Adrenal gland (tissue), 12 donors: Measurements from ENCODE around the gene VPS25. TPM values are rescaled to one million over a fixed set of nuclear protein-coding genes. Genes with fewer than 3 reads are reported as not detected.
A peak's percentile ranks its signal among the peaks of the same experiment; 100 is the strongest.

Source experiments
- DNase-seq, 7 donors: peaks; one replicate each; pipeline ENCODE4 v3.0.0-alpha.2; 2019 to 2020
- H3K27ac ChIP-seq, 5 donors: fragments of 200-600 bp; sonication (generic) in 4 of 5; 1 replicate in 3 of 5; 2 replicates in 2 of 5; pipeline versions ENCODE4 v1.5.1 to v1.8.0; 2016 to 2020; ENCODE audit warnings: mild to moderate bottlenecking in 1 of 5
- H3K27me3 ChIP-seq: fragments of 200-600 bp; 2 replicates; pipeline ENCODE4 v1.8.0; 2021
- H3K36me3 ChIP-seq, 2 donors: fragments of 200-600 bp; replicated peaks in 1 of 2; 1 replicate in 1 of 2; 2 replicates in 1 of 2; pipeline versions ENCODE4 v1.5.1 to v1.8.0; 2018 to 2022
- H3K4me1 ChIP-seq, 2 donors: fragments of 200-600 bp; replicated peaks in 1 of 2; 1 replicate in 1 of 2; 2 replicates in 1 of 2; pipeline versions ENCODE4 v1.5.1 to v1.8.0; 2018 to 2021
- H3K4me3 ChIP-seq, 4 donors: fragments of 200-600 bp; sonication (generic) in 3 of 4; one replicate each; pipeline ENCODE4 v1.5.1; 2016 to 2018
- H3K9me3 ChIP-seq, 3 donors: fragments of 200-600 bp; sonication (generic) in 1 of 3; replicated peaks in 1 of 3; 1 replicate in 2 of 3; 2 replicates in 1 of 3; pipeline versions ENCODE4 v1.5.1 to v1.8.0; 2016 to 2021
- POLR2A ChIP-seq, 2 donors: fragments of 450-650 bp; IDR thresholded peaks; one replicate each; pipeline ENCODE4 v1.6.1; 2017; ENCODE audit warnings: antibody characterized with exemption in 2 of 2, mild to moderate bottlenecking in 2 of 2, moderate library complexity in 1 of 2
- WGBS, 4 donors: extraction: QIAGEN DNeasy Blood & Tissue Kit in 2 of 4; methylation state at CpG; one replicate each; pipeline versions ENCODE4 v1.1.5 to v1.1.7; 2013 to 2017; 5-methylcytosine and 5-hydroxymethylcytosine counted together
- intact Hi-C, 2 donors: fragments of 100-400 bp; cut with DNase I; formaldehyde crosslinking; loops; one replicate each; pipeline versions ENCODE4 v1.14.1 to v1.15.0; 2022 to 2023
- polyA plus RNA-seq, 3 donors: library from polyadenylated mRNA; stranded (reverse); fragments of 200-250 nt in 2 of 3; fragments of 350-450 nt in 1 of 3; fragmentation: Illumina TruSeq in 1 of 3; extraction: RNeasy Lipid Tissue Mini Kit (QIAGEN cat#74804) in 1 of 3; gene quantifications; one replicate each; pipeline ENCODE4 v1.2.3, GENCODE V29; 2013 to 2014
- total RNA-seq, 9 donors: library from RNA; depleted of rRNA in 4 of 9; stranded (reverse); fragments of >200 nt in 4 of 9; fragments of 120-200 nt in 1 of 9; fragmentation: NEBNext Ultra II Directional in 1 of 9; extraction: Animal tissue kit (Norgen Biotek cat#: 25700) in 1 of 9; gene quantifications; one replicate each; pipeline versions ENCODE4 v1.1.0 to v1.2.4, GENCODE V29; 2013 to 2023
- TF ChIP-seq, protein P1 (sequence below), 6 experiments: fragments of 450-650 bp in 4 of 6; fragments of 200-600 bp in 2 of 6; sonication (generic) in 1 of 6; IDR thresholded peaks; 1 replicate in 5 of 6; 2 replicates in 1 of 6; pipeline versions ENCODE4 v1.5.1 to v1.8.0; 2016 to 2021; ENCODE audit warnings: antibody characterized with exemption in 6 of 6, mild to moderate bottlenecking in 2 of 6, moderate library complexity in 1 of 6
- donor health status: healthy with polysubstance abuse.
- donor health status: Bipolar disorder and iron deficiency.
- donor health status: DM: yes; HTN: yes; CAD: no.
- donor health status: DM: no; HTN: no; CAD: no.
- donor health status: DM: no; HTN: no; CAD: no.
- donor health status: DM: yes; HTN: yes; CAD: no.

The VPS25 gene
- total and polyA plus RNA-seq, 12 donors, result 25.7 to 135 (median 51.6) TPM

GRCh38 chr17:42803074-42803883 is 30.0 kb downstream of the VPS25 start:
- no peak for DNase-seq
- no peak for TF ChIP-seq POLR2A (IDR thresholded peaks at IDR 0.05)
- TF ChIP-seq, protein P1, sequence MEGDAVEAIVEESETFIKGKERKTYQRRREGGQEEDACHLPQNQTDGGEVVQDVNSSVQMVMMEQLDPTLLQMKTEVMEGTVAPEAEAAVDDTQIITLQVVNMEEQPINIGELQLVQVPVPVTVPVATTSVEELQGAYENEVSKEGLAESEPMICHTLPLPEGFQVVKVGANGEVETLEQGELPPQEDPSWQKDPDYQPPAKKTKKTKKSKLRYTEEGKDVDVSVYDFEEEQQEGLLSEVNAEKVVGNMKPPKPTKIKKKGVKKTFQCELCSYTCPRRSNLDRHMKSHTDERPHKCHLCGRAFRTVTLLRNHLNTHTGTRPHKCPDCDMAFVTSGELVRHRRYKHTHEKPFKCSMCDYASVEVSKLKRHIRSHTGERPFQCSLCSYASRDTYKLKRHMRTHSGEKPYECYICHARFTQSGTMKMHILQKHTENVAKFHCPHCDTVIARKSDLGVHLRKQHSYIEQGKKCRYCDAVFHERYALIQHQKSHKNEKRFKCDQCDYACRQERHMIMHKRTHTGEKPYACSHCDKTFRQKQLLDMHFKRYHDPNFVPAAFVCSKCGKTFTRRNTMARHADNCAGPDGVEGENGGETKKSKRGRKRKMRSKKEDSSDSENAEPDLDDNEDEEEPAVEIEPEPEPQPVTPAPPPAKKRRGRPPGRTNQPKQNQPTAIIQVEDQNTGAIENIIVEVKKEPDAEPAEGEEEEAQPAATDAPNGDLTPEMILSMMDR (IDR thresholded peaks at IDR 0.05), result no peak
- 44 to 62% (median 51%) methylated on average over 2 of the region's 2 CpGs for WGBS, 4 donors
- intact Hi-C loops, result no loop called here
- Histone ChIP-seq H3K27me3 (no peaks in the 10 kb centered on the region), H3K27ac (no peak overlapping the region), H3K36me3 (no peaks in the 10 kb centered on the region), H3K9me3 (no peaks in the 10 kb centered on the region), H3K4me3 (no peak overlapping the region), H3K4me1 (peaks cover 0 to 4% of the 10 kb centered on the region in 2 donors)

GRCh38 chr17:42804918-42805367 is 31.7 kb downstream of the VPS25 start:
- 84 to 96% (median 95%) methylated on average over 1 of the region's 1 CpG for WGBS, 4 donors
- Histone ChIP-seq H3K4me1 (no peaks in the 10 kb centered on the region), H3K27ac (no peak overlapping the region), H3K4me3 (no peak overlapping the region), H3K27me3 (no peaks in the 10 kb centered on the region), H3K9me3 (no peaks in the 10 kb centered on the region), H3K36me3 (no peaks in the 10 kb centered on the region)
- intact Hi-C loops, result no loop called here
- DNase-seq, result no peak
- TF ChIP-seq POLR2A (IDR thresholded peaks at IDR 0.05), result no peak
- TF ChIP-seq, protein P1 (IDR thresholded peaks at IDR 0.05), result no peak

DNA sequence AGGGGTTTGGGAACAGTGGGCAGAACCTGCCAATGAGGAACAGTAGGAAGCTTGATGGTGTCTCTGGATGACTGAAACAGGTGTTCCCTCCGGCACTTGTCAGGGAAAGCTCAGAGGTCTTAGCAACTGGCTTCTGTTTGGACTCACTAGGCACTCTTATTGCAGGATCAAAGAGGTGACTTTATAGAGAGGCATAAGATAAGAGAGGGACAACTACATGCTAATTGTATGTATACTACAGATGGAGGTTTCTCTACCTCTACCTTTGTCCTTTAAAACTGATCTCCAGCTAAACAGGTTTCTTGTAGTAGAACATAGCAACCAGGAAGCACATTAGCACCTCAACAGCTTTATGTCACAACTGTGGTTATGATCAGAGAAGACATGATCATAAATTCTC is 33.0 kb downstream of the VPS25 start:
- intact Hi-C loops, result no loop called here
- Histone ChIP-seq H3K9me3 (no peaks in the 10 kb centered on the region), H3K27me3 (no peaks in the 10 kb centered on the region), H3K36me3 (peaks cover 0 to 11% of the 10 kb centered on the region in 2 donors), H3K4me1 (no peaks in the 10 kb centered on the region), H3K27ac (no peak overlapping the region), H3K4me3 (no peak overlapping the region)
- WGBS, 4 donors, result 91 to 100% (median 92%) methylated on average over 1 of the region's 1 CpG
- no peak for TF ChIP-seq POLR2A (IDR thresholded peaks at IDR 0.05)
- TF ChIP-seq, protein P1 (IDR thresholded peaks at IDR 0.05), result no peak
- DNase-seq, result peak in 1 of 7 donors; percentile 37

DNA sequence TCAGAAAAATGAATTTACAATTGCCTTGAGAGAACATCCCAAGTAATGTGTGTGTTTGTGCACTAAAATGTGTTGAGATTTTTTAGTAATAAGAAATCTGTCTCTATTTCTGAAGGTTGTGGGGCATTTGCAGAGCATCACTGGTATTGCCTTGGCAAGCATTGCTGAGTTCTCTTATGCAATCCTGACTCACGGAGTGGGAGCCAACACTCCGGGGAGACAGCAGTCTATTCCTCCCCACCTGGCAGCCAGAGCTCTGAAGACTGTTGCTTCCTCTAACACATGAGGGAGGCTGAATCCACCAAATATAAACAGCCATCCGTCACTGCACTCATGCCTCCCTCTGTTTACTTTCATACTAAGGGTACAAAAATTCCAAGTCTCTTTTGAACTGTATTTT is 36.0 kb downstream of the VPS25 start:
- no peaks in the 10 kb centered on the region for H3K9me3 ChIP-seq
- peaks cover 0 to 38% of the 10 kb centered on the region in 2 donors for H3K36me3 ChIP-seq
- WGBS, 4 donors, result 18 to 27% (median 21%) methylated on average over 3 of the region's 3 CpGs
- no peak overlapping the region for H3K27ac ChIP-seq
- DNase-seq, result peak; percentile 37 to 81 (median 73)
- TF ChIP-seq, protein P1 (IDR thresholded peaks at IDR 0.05), result no peak
- no peak for TF ChIP-seq POLR2A (IDR thresholded peaks at IDR 0.05)
- intact Hi-C loops, result no loop called here
- H3K4me3 ChIP-seq, result no peak overlapping the region
- H3K4me1 ChIP-seq, result no peaks in the 10 kb centered on the region
- H3K27me3 ChIP-seq, result no peaks in the 10 kb centered on the region
